ENCODE results near the gene MMD. TPM values are rescaled to one million over a fixed set of nuclear protein-coding genes. Genes with fewer than 3 reads are reported as not detected.

The MMD gene
- total and polyA plus RNA-seq, 9 of the 15 experiments (the other 6 are each of a cell fraction or from before 2014, with no cell fraction given) = 3.1 to 18.9 (median 10.7) TPM

- Histone ChIP-seq H2AFZ (ENCODE audit: low read depth, low read length) (peak overlapping the region; percentile 48), H3K4me1 (replicated peaks in 1 of 2; ENCODE audit: control insufficient read depth in 2 of 2, insufficient read depth in 2 of 2, low read length in 2 of 2) (peaks cover 0 to 5% of the 10 kb centered on the region in 2 experiments; a peak in 4 of 5 replicates), H3K4me3 (no peak overlapping the region), H3K9me3 (replicated peaks; ENCODE audit: control insufficient read depth, insufficient read depth, low read depth, low read length) (no peaks in the 10 kb centered on the region), H3K36me3 (ENCODE audit: control insufficient read depth, insufficient read depth, low read length) (no peaks in the 10 kb centered on the region), H3K27me3 (ENCODE audit: control insufficient read depth in 2 of 2, insufficient read depth in 2 of 2, low read length in 2 of 2) (no peaks in the 10 kb centered on the region), H3K27ac (ENCODE audit: extremely low read depth, low read depth, low read length) (no peak overlapping the region), H3K9me1 (ENCODE audit: control insufficient read depth, insufficient read depth, low read length) (no peaks in the 10 kb centered on the region), H3K79me2 (ENCODE audit: control insufficient read depth, insufficient read depth, low read length) (no peaks in the 10 kb centered on the region), H4K20me1 (replicated peaks; ENCODE audit: control insufficient read depth, insufficient read depth, low read length) (no peaks in the 10 kb centered on the region), H3K9ac (ENCODE audit: insufficient read depth in 1 of 2, low read depth in 2 of 2, low read length in 2 of 2) (no peak overlapping the region), H3K4me2 (ENCODE audit: insufficient read depth, low read length) (no peak overlapping the region)
- no peak for DNase-seq (ENCODE audit: extremely low read depth in 1 of 4, low spot score in 3 of 4)
- peak; percentile 55; the same call in 1 of the 2 replicates for TF ChIP-seq SPI1 (IDR thresholded peaks at IDR 0.05; ENCODE audit: borderline replicate concordance, low read depth, low read length)
- TF ChIP-seq ZNF589 (CRISPR knock-in tag; IDR thresholded peaks at IDR 0.05; ENCODE audit: low read depth) = no peak
- TF ChIP-seq CEBPB (tag; IDR thresholded peaks at IDR 0.05) = 0 out of 2 replicates have a peak, but pooled peaks have one; percentile 36
- TF ChIP-seq FOXA3 (CRISPR knock-in tag; conservative IDR thresholded peaks at IDR 0.05 in 1 of 2, IDR thresholded peaks at IDR 0.05 in 1 of 2) = 0 out of 4 replicates have a peak, but pooled peaks of 1 of the 2 experiments have one; percentile 16
- intact Hi-C loops (cut with micrococcal nuclease) = loop anchor here (10.0 kb wide), 1 partner anchor 296 kb away; no protein-coding TSS in a partner anchor
- ChIA-PET POLR2A (no interaction called here), CTCF (ENCODE audit: low intra/inter-chr PET ratio) (interaction anchor here (0.5 kb wide), 1 partner anchor 312 kb away, joined by 3 read pairs; no protein-coding TSS in a partner anchor)
- in situ Hi-C loops (cut with MboI) = no loop called here
- no TSS peak for BruUV-seq (replicated peaks)
- no peak for FAIRE-seq
- 46% methylated on average over 1 of the region's 1 CpG for WGBS (ENCODE audit: insufficient coverage, low coverage, missing lambda C conversion rate)
- no peak for ATAC-seq
These were observed 70.4 kb downstream of the MMD start for GRCh38 chr17:55351226-55351625.

- no peaks in the 10 kb centered on the region for H3K9me3 ChIP-seq (replicated peaks; ENCODE audit: control insufficient read depth, insufficient read depth, low read depth, low read length)
- in situ Hi-C loops (cut with MboI) = no loop called here
- H2AFZ ChIP-seq (ENCODE audit: low read depth, low read length) = peak overlapping the region; percentile 48
- ChIA-PET POLR2A (no interaction called here), CTCF (ENCODE audit: low intra/inter-chr PET ratio) (interaction anchor here (0.5 kb wide), 1 partner anchor 312 kb away, joined by 3 read pairs; no protein-coding TSS in a partner anchor)
- no peak for DNase-seq (ENCODE audit: extremely low read depth in 1 of 4, low spot score in 3 of 4)
- 17% methylated on average over 2 of the region's 2 CpGs for WGBS (ENCODE audit: insufficient coverage, low coverage, missing lambda C conversion rate)
- peaks cover 0 to 5% of the 10 kb centered on the region in 2 experiments; a peak in 4 of 5 replicates for H3K4me1 ChIP-seq (replicated peaks in 1 of 2; ENCODE audit: control insufficient read depth in 2 of 2, insufficient read depth in 2 of 2, low read length in 2 of 2)
- H3K4me2 ChIP-seq (ENCODE audit: insufficient read depth, low read length) = no peak overlapping the region
- intact Hi-C loops (cut with micrococcal nuclease) = loop anchor here (10.0 kb wide), 1 partner anchor 296 kb away; no protein-coding TSS in a partner anchor
- H3K9ac ChIP-seq (ENCODE audit: insufficient read depth in 1 of 2, low read depth in 2 of 2, low read length in 2 of 2) = no peak overlapping the region
- no peak for FAIRE-seq
- no peak for ATAC-seq
- no peaks in the 10 kb centered on the region for H3K9me1 ChIP-seq (ENCODE audit: control insufficient read depth, insufficient read depth, low read length)
- H3K36me3 ChIP-seq (ENCODE audit: control insufficient read depth, insufficient read depth, low read length) = no peaks in the 10 kb centered on the region
- no peaks in the 10 kb centered on the region for H3K79me2 ChIP-seq (ENCODE audit: control insufficient read depth, insufficient read depth, low read length)
- H3K27ac ChIP-seq (ENCODE audit: extremely low read depth, low read depth, low read length) = no peak overlapping the region
- no peaks in the 10 kb centered on the region for H4K20me1 ChIP-seq (replicated peaks; ENCODE audit: control insufficient read depth, insufficient read depth, low read length)
- no peak overlapping the region for H3K4me3 ChIP-seq
- no TSS peak for BruUV-seq (replicated peaks)
- H3K27me3 ChIP-seq (ENCODE audit: control insufficient read depth in 2 of 2, insufficient read depth in 2 of 2, low read length in 2 of 2) = no peaks in the 10 kb centered on the region
- TF ChIP-seq THRAP3 (IDR thresholded peaks at IDR 0.05; ENCODE audit: borderline replicate concordance) (no peak), LARP7 (IDR thresholded peaks at IDR 0.05) (no peak), HDAC8 (tag; IDR thresholded peaks at IDR 0.05) (no peak), MCM5 (IDR thresholded peaks at IDR 0.05; ENCODE audit: low read depth) (no peak), WHSC1 (IDR thresholded peaks at IDR 0.05; ENCODE audit: low read length) (no peak), NCOR1 (IDR thresholded peaks at IDR 0.05) (no peak), ZNF143 (CRISPR knock-in tag; IDR thresholded peaks at IDR 0.05) (no peak)
- TF ChIP-seq, protein P1, sequence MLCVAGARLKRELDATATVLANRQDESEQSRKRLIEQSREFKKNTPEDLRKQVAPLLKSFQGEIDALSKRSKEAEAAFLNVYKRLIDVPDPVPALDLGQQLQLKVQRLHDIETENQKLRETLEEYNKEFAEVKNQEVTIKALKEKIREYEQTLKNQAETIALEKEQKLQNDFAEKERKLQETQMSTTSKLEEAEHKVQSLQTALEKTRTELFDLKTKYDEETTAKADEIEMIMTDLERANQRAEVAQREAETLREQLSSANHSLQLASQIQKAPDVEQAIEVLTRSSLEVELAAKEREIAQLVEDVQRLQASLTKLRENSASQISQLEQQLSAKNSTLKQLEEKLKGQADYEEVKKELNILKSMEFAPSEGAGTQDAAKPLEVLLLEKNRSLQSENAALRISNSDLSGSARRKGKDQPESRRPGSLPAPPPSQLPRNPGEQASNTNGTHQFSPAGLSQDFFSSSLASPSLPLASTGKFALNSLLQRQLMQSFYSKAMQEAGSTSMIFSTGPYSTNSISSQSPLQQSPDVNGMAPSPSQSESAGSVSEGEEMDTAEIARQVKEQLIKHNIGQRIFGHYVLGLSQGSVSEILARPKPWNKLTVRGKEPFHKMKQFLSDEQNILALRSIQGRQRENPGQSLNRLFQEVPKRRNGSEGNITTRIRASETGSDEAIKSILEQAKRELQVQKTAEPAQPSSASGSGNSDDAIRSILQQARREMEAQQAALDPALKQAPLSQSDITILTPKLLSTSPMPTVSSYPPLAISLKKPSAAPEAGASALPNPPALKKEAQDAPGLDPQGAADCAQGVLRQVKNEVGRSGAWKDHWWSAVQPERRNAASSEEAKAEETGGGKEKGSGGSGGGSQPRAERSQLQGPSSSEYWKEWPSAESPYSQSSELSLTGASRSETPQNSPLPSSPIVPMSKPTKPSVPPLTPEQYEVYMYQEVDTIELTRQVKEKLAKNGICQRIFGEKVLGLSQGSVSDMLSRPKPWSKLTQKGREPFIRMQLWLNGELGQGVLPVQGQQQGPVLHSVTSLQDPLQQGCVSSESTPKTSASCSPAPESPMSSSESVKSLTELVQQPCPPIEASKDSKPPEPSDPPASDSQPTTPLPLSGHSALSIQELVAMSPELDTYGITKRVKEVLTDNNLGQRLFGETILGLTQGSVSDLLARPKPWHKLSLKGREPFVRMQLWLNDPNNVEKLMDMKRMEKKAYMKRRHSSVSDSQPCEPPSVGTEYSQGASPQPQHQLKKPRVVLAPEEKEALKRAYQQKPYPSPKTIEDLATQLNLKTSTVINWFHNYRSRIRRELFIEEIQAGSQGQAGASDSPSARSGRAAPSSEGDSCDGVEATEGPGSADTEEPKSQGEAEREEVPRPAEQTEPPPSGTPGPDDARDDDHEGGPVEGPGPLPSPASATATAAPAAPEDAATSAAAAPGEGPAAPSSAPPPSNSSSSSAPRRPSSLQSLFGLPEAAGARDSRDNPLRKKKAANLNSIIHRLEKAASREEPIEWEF (CRISPR knock-in tag; IDR thresholded peaks at IDR 0.05) = no peak
These were observed 70.8 kb downstream of the MMD start for GRCh38 chr17:55350825-55351205.

All from K562 (cell line).